ENCODE measurements around the gene BPTF. TPM values are rescaled to one million over a fixed set of nuclear protein-coding genes. Genes with fewer than 3 reads are reported as not detected.

BPTF gene
- total and polyA plus RNA-seq, 2 of the 13 experiments (the other 11 are each of a cell fraction or from before 2014, with no cell fraction given) = 43.5 to 66.1 TPM

GRCh38 chr17:68011199-68011665, 185.9 kb downstream of the BPTF start (continued):
- no peak for TF ChIP-seq ZFP91 (CRISPR knock-in tag; IDR thresholded peaks at IDR 0.05; ENCODE audit: borderline replicate concordance)
- no peak for TF ChIP-seq TEAD2 (CRISPR knock-in tag; IDR thresholded peaks at IDR 0.05)
- no peak for TF ChIP-seq CBX1 (IDR thresholded peaks at IDR 0.05; ENCODE audit: low read depth)
- TF ChIP-seq RBAK (CRISPR knock-in tag; IDR thresholded peaks at IDR 0.05) = no peak
- TF ChIP-seq SALL1 (CRISPR knock-in tag; IDR thresholded peaks at IDR 0.05) = peak; percentile 24; the same call in 1 of the 2 replicates
- no peak for TF ChIP-seq CAMTA2 (CRISPR knock-in tag; IDR thresholded peaks at IDR 0.05; ENCODE audit: borderline replicate concordance)
- TF ChIP-seq SRY (CRISPR knock-in tag; IDR thresholded peaks at IDR 0.05) = no peak
- TF ChIP-seq ZMYM4 (CRISPR knock-in tag; IDR thresholded peaks at IDR 0.05) = peak; percentile 58; the same call in 1 of the 2 replicates
- no peak for TF ChIP-seq AHR (CRISPR knock-in tag; IDR thresholded peaks at IDR 0.05)
- TF ChIP-seq ZNF350 (CRISPR knock-in tag; IDR thresholded peaks at IDR 0.05; ENCODE audit: borderline replicate concordance, low read depth) = 0 out of 2 replicates have a peak, but pooled peaks have one; percentile 27
- TF ChIP-seq KLF16 (CRISPR knock-in tag; IDR thresholded peaks at IDR 0.05) = no peak
- TF ChIP-seq SKIL (CRISPR knock-in tag; IDR thresholded peaks at IDR 0.05; ENCODE audit: borderline replicate concordance) = no peak
- TF ChIP-seq NFE2L1 (CRISPR knock-in tag; IDR thresholded peaks at IDR 0.05; ENCODE audit: borderline replicate concordance) = no peak
- no peak for TF ChIP-seq ETV5 (CRISPR knock-in tag; IDR thresholded peaks at IDR 0.05; ENCODE audit: borderline replicate concordance)
- TF ChIP-seq ZMAT3 (CRISPR knock-in tag; conservative IDR thresholded peaks at IDR 0.05) = no peak
- TF ChIP-seq ATF6 (CRISPR knock-in tag; conservative IDR thresholded peaks at IDR 0.05) = no peak
- no peak for TF ChIP-seq FOXO1 (CRISPR knock-in tag; IDR thresholded peaks at IDR 0.05)
- no peak for TF ChIP-seq HIC2 (CRISPR knock-in tag; IDR thresholded peaks at IDR 0.05; ENCODE audit: low read depth)
- TF ChIP-seq TCF7L2 (IDR thresholded peaks at IDR 0.05; ENCODE audit: low read depth, low read length) = no peak
- TF ChIP-seq ZNF589 (CRISPR knock-in tag; conservative IDR thresholded peaks at IDR 0.05) = no peak
- TF ChIP-seq FOXP1 (IDR thresholded peaks at IDR 0.05) = peak; percentile 99
- peak; percentile 57 for TF ChIP-seq FOXP1 (CRISPR knock-in tag; IDR thresholded peaks at IDR 0.05)
- TF ChIP-seq TSC22D2 (CRISPR knock-in tag; IDR thresholded peaks at IDR 0.05; ENCODE audit: borderline replicate concordance) = no peak
- no peak for TF ChIP-seq ZNF776 (CRISPR knock-in tag; IDR thresholded peaks at IDR 0.05)
- TF ChIP-seq TCF7 (IDR thresholded peaks at IDR 0.05; ENCODE audit: low read depth) = no peak

All from HepG2 (cell line).